A673 (cell line): Measurements from ENCODE around the gene KDF1.

Source experiments
- EZH2 ChIP-seq: fragments of 200-600 bp; sonication (generic); IDR thresholded peaks from 2 replicates; pipeline ENCODE4 v1.6.1; 2017; ENCODE audit warnings: borderline replicate concordance, low read depth, mild to moderate bottlenecking, mixed read lengths, antibody characterized with exemption, low read length; ENCODE audit not compliant: poor library complexity, severe bottlenecking
- TF ChIP-seq, protein P1 (sequence below): fragments of 300-800, 200-600 bp; sonication (generic); conservative IDR thresholded peaks from 2 replicates; pipeline ENCODE4 v1.5.1; 2017; ENCODE audit warnings: low read depth, mild to moderate bottlenecking, antibody characterized with exemption, low read length, moderate library complexity, mixed read lengths

- TF ChIP-seq, protein P1, sequence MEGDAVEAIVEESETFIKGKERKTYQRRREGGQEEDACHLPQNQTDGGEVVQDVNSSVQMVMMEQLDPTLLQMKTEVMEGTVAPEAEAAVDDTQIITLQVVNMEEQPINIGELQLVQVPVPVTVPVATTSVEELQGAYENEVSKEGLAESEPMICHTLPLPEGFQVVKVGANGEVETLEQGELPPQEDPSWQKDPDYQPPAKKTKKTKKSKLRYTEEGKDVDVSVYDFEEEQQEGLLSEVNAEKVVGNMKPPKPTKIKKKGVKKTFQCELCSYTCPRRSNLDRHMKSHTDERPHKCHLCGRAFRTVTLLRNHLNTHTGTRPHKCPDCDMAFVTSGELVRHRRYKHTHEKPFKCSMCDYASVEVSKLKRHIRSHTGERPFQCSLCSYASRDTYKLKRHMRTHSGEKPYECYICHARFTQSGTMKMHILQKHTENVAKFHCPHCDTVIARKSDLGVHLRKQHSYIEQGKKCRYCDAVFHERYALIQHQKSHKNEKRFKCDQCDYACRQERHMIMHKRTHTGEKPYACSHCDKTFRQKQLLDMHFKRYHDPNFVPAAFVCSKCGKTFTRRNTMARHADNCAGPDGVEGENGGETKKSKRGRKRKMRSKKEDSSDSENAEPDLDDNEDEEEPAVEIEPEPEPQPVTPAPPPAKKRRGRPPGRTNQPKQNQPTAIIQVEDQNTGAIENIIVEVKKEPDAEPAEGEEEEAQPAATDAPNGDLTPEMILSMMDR = no peak
- TF ChIP-seq EZH2 = no peak
Measured at GRCh38 chr1:26907071-26907917, 53.0 kb downstream of the KDF1 start.
